Calu3 (cell line): ENCODE measurements around the gene USP15. TPM values are rescaled to one million over a fixed set of nuclear protein-coding genes. Genes with fewer than 3 reads are reported as not detected.

ENCODE experiments used
- BruUV-seq: library from RNA; stranded (reverse); fragments of 400-500 nt; replicated peaks from 2 replicates; lab custom pipeline; 2021; lab: Mats Ljungman, UMichigan
- CTCF ChIA-PET: fragments of 300-600 bp; sonication (Branson Sonifier 250); formaldehyde crosslinking; loops from one replicate; lab custom pipeline; 2022; ENCODE audit warnings: antibody characterized with exemption; lab: Charles Lee
- DNase-seq: peaks from one replicate; pipeline ENCODE4 v3.0.0; 2022
- H3K27ac Mint-ChIP-seq: one replicate; pipeline ENCODE4 v1.8.0; 2022; ENCODE audit warnings: mixed read lengths; ENCODE audit not compliant: unreplicated experiment
- H3K27me3 Mint-ChIP-seq: one replicate; pipeline ENCODE4 v1.8.0; 2022; ENCODE audit warnings: mixed read lengths; ENCODE audit not compliant: unreplicated experiment
- H3K36me3 Mint-ChIP-seq: one replicate; pipeline ENCODE4 v1.8.0; 2022; ENCODE audit warnings: mild to moderate bottlenecking, moderate library complexity, mixed read lengths; ENCODE audit not compliant: insufficient read depth, unreplicated experiment
- H3K4me1 Mint-ChIP-seq: one replicate; pipeline ENCODE4 v1.8.0; 2022; ENCODE audit warnings: mild to moderate bottlenecking, low read depth, mixed read lengths; ENCODE audit not compliant: unreplicated experiment
- H3K4me3 Mint-ChIP-seq: one replicate; pipeline ENCODE4 v1.8.0; 2022; ENCODE audit warnings: mild to moderate bottlenecking, low read depth, moderate library complexity, mixed read lengths; ENCODE audit not compliant: unreplicated experiment
- H3K9me3 Mint-ChIP-seq: one replicate; pipeline ENCODE4 v1.8.0; 2022; ENCODE audit warnings: low read depth, mixed read lengths; ENCODE audit not compliant: unreplicated experiment
- intact Hi-C: fragments of 100-400 bp; cut with micrococcal nuclease; formaldehyde crosslinking; loops from one replicate; pipeline ENCODE4 v1.10.0; 2022; ENCODE audit not compliant: unreplicated experiment
- total RNA-seq: library from RNA; stranded (reverse); gene quantifications from 2 replicates; pipeline ENCODE4 v1.2.3, GENCODE V29; 2022
- TF ChIP-seq, protein P1 (sequence below): fragments of 200-600 bp; IDR thresholded peaks from one replicate; pipeline ENCODE4 v1.8.0; 2022; ENCODE audit warnings: antibody characterized with exemption; ENCODE audit not compliant: unreplicated experiment

USP15 gene
- total RNA-seq, 1 experiment from 2014 or later, result 66.1 TPM

DNA sequence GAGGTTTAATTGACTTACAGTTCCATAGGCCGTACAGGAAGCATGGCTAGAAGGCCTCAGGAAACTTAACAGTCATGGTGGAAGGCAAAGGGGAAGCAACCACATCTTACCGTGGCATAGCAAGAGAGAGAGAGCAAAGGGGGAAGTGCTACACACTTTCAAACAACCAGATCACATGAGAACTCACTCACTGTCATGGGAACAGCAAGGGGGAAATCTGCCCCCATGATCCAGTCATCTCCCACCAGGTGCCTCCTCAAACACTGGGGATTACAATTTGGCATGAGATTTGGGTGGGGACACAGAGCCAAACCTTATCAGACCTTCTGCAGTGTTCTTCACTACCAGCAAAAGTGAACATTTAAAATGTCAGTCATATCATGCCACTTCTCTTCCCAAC lies 58.9 kb downstream of the USP15 start:
- intact Hi-C loops, result no loop called here
- Mint-ChIP-seq H3K4me1 (peaks cover 9% of the 10 kb centered on the region), H3K27me3 (no peaks in the 10 kb centered on the region), H3K36me3 (peaks cover 19% of the 10 kb centered on the region), H3K27ac (no peak overlapping the region), H3K4me3 (no peak overlapping the region), H3K9me3 (no peaks in the 10 kb centered on the region)
- CTCF ChIA-PET, result no interaction called here
- no TSS peak for BruUV-seq
- no peak for DNase-seq
- TF ChIP-seq, protein P1, sequence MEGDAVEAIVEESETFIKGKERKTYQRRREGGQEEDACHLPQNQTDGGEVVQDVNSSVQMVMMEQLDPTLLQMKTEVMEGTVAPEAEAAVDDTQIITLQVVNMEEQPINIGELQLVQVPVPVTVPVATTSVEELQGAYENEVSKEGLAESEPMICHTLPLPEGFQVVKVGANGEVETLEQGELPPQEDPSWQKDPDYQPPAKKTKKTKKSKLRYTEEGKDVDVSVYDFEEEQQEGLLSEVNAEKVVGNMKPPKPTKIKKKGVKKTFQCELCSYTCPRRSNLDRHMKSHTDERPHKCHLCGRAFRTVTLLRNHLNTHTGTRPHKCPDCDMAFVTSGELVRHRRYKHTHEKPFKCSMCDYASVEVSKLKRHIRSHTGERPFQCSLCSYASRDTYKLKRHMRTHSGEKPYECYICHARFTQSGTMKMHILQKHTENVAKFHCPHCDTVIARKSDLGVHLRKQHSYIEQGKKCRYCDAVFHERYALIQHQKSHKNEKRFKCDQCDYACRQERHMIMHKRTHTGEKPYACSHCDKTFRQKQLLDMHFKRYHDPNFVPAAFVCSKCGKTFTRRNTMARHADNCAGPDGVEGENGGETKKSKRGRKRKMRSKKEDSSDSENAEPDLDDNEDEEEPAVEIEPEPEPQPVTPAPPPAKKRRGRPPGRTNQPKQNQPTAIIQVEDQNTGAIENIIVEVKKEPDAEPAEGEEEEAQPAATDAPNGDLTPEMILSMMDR, result no peak

DNA sequence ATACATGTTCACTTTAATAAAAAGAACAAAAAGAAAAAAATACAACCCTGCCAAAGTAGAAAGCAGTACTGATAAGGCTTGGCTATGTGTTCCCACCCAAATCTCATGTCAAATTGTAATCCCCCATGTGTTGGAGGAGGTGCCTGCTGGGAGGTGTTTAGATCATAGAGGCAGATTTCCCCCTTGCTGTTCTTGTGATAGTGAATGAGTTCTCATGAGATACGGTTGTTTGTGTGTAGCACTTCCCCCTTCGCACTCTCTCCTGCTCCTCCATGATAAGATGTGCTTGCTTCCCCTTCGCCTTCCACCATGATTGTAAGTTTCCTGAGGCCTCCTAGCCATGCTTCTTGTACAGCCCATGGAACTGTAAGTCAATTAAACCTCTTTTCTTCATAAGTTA lies 59.9 kb downstream of the USP15 start:
- TF ChIP-seq, protein P1, result no peak
- Mint-ChIP-seq H3K9me3 (no peaks in the 10 kb centered on the region), H3K36me3 (peaks cover 19% of the 10 kb centered on the region), H3K4me1 (peaks cover 9% of the 10 kb centered on the region), H3K4me3 (no peak overlapping the region), H3K27ac (no peak overlapping the region), H3K27me3 (no peaks in the 10 kb centered on the region)
- DNase-seq, result no peak
- BruUV-seq, result no TSS peak
- CTCF ChIA-PET, result no interaction called here
- intact Hi-C loops, result no loop called here

DNA sequence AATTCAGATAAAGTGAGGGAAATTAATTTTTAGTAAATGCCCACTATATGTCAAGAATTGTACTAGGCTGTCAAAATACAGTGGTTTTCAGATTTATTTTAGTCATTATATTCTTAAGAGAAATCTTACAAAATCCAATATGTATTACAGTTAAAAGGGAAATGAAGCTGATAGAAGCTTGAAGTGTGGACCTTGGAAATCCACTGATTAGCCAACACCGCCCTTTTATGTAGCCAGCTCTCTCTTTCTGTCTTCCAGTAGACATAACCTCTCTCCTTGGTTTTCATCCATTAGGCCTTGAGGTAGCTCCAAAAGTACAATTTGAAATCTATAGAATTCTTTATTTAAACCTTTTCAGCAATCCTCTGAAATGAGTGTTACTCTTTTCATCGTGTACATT lies 63.2 kb downstream of the USP15 start:
- H3K27ac Mint-ChIP-seq, result no peak overlapping the region
- H3K36me3 Mint-ChIP-seq, result peaks cover 16% of the 10 kb centered on the region
- BruUV-seq, result no TSS peak
- intact Hi-C loops, result no loop called here
- DNase-seq, result no peak
- CTCF ChIA-PET, result no interaction called here
- H3K4me1 Mint-ChIP-seq, result peaks cover 9% of the 10 kb centered on the region
- H3K4me3 Mint-ChIP-seq, result no peak overlapping the region
- H3K9me3 Mint-ChIP-seq, result no peaks in the 10 kb centered on the region
- no peaks in the 10 kb centered on the region for H3K27me3 Mint-ChIP-seq
- TF ChIP-seq, protein P1, result no peak

DNA sequence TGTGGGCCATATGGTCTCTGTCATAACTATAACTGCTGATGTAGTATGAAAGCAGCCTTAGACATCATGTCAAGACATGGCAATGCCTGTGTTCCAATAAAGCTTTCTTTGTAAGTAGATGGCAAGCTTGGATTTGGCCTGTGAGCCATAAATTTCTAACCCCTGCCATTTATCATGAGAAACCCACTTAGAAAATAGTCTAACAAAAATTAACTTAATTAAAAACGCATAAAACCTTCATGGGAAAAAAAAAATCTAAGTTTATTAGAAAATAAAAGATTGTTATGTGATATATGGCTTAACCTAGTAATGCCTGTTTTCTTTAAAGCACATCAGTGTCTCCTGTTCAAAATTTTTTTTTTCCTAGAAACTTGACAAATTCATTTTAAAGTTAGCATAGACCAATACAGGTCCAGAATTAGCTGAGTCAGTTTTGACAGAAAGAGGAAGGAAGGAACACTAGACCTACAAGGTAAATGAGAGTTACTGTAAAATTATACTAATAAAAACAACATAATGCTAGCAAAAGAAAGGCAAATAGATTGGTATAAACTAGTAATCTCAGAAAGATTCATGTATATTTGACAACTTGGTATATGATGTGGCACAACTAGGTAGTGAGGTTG lies 68.2 kb downstream of the USP15 start:
- intact Hi-C loops, result no loop called here
- Mint-ChIP-seq H3K4me1 (no peaks in the 10 kb centered on the region), H3K27ac (no peak overlapping the region), H3K9me3 (no peaks in the 10 kb centered on the region), H3K4me3 (no peak overlapping the region), H3K36me3 (peaks cover 7% of the 10 kb centered on the region), H3K27me3 (no peaks in the 10 kb centered on the region)
- CTCF ChIA-PET, result no interaction called here
- no TSS peak for BruUV-seq
- TF ChIP-seq, protein P1, result no peak
- DNase-seq, result no peak
